ENCODE measurements around the gene IBA57. TPM values are rescaled to one million over a fixed set of nuclear protein-coding genes. Genes with fewer than 3 reads are reported as not detected.

Gene IBA57
- total RNA-seq = 3.3 TPM in 2 replicates

DNA sequence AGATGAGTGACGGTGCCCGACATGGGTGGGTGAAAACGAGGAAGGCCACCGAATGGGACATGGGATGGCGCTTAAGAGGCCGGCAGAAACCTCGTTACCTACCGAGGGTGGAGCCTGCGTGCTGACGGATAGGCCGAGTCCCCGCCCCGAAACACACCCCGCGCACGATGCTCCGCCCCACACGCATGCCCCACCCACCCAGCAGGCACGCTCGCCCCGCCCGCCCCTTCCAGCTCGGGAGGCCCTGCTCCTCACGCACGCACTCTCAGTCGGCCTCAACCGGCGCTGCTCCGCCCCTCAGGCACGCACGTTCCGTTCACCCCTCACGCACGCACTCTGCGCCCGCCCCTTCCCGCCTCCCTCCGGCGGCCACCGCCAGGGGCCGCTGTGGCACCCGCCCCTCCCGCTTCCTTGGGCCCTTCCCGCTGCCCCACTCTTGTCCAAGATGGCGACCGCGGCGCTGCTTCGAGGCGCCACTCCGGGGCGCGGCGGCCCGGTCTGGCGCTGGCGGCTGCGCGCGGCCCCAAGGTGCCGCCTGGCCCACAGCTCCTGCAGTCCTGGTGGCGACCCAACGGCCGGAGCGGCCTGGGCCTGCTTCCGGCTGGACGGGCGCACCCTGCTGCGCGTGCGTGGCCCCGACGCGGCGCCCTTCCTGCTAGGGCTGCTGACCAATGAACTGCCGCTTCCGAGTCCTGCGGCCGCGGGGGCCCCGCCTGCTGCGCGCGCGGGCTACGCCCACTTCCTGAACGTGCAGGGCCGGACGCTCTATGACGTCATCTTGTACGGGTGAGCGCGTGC lies at the start of gene IBA57:
IBA57 (plus strand) TSS at position 433 of the 798 bp plus-strand sequence; CDS start at position 446, 13 bp downstream.

DNA sequence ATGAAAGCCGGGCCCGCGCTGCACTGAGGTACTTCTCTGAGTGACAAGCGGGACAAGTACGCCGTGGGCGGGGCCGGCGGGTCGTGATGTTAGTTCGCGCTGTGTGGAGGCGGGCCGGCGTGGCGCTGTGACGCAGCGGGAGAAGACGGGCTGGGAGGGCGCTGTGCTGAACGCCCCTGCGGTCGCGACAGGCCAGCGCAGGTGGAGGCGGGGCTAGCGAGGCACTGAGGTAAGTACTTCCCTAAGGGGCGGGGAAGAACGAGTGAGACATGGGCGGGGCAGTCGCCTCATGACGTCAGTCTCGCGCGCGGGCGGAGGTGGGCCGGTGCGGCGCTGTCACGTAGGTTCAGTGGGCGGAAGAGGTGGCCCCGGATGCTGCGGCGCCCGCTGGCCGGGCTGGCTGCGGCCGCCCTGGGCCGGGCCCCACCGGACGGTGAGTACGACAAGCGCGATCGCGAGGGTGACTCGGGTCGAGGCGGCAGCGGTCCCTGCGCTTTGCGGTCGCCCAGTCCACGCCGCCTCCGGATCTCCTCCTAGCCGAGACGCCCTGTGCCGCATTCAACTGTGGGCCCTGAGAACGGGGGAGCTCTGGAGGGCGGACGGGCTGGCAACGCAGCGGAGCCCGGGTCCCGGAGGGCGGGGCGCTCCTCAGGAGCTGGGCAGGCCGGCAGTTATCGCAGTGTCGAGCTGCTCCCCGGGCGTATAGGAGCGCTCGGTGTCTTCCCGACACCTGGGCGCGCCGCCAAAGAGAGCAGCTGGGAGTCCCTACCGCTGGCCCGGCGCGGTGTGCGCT lies 25.5 kb upstream of the IBA57 start, which contains the start of gene GUK1:
GUK1 (plus strand) TSS at position 349 of the 793 bp plus-strand sequence; CDS start at position 373, 24 bp downstream.

DNA sequence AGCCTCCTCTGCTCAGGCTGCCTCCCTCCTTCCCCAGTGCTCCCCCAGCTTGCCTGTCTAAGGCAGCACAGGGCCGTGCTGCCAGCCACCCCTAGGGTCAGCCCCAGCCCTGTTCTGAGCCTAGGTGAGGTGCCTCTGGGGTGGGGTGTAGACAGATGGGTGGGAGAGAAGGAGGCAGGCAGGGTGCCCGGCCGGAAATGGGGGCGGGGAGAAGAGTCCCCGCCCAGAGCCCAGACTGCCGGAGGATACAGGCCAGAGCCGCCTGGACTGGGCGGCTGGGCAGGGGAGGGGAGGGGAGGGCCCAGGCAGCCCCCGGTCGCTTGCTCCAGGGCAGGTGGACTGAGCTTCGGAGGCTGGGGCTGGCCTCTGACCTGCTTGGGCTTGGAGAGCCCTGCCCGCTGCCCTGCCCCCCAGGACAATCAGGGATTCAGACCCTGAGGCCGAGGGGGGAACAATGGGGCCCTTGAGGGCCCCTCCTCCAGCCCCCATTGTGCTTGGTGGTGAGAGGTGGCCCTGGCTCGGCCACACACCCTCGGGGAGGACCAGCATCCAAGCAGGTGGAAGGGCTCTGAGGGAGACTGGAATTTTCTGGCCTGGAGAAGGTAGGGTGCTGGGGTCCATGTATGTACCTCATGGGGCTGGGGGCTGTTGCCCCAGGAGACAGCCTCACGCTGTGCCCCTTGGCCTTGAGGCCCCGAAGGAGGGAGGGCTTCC lies 16.0 kb upstream of the IBA57 start, which contains the start of gene GJC2:
GJC2 (plus strand) TSS at position 525 of the 714 bp plus-strand sequence. CDS start 7,829 bp downstream, outside the sequence.

DNA sequence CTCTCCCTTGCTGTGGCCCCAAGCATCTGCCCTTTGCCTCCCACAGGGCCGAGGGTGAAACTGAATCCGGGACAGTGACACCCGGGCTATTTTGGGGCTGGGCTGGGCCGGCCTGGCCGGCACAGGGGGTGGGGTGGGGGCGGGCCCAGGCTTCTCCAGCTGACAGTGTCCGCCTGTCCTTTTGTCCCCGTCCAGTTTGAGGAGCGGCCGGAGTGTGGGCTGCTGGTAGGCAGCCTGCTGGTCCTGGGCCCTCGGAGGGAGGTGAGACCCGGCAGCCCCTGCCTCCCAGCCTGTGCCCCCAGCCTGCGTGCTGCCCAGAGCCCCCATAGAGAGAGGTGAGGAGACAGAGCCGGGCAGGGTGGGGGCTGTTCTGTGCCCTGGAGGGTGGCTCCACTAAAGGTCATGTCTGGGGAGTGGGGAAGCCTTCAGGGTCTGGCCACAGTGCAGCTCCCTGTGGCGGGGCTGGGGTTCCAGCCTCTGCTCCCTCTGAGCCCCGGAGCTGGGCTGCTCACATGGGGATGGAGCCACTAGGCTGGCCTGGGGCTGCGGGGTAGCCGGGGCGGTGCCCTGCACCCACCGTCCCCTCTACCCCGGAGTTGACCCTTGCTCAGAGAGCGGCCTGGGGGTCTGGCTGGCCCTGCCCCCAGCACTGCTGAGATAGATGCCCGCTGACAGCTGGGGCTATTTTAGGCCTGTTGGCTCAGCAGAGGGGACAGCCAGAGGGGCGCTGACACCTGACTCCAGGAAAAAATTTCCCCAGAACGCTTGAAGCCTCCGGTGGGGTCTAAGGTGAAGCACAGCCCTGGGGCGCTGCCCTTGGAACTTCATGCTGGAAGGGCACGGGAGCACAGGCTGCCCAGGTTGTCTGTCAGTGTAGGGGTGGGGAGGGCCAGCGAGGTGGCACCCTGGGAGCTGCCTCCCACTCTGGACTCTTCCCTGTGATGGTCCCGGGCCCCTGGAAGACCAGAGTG lies 42.5 kb downstream of the IBA57 start, which contains the start of gene OBSCN:
OBSCN (plus strand) TSS at position 194 of the 971 bp plus-strand sequence. CDS start 3,740 bp downstream, outside the sequence.

Other genes starting within 250 kb of the IBA57 start
- 1.6 and 2.8 TPM in 2 replicates for gene WNT9A, start 217.9 kb upstream of the IBA57 start, total RNA-seq
- not detected in 2 replicates for gene WNT3A, start 158.8 kb upstream of the IBA57 start, total RNA-seq
- gene ARF1, start 83.1 kb upstream of the IBA57 start, total RNA-seq = 170 and 203 TPM in 2 replicates
- gene C1orf35, start 62.5 kb upstream of the IBA57 start, total RNA-seq = 8.2 and 9.3 TPM in 2 replicates
- gene MRPL55, start 56.5 kb upstream of the IBA57 start, total RNA-seq = 59.7 and 75.2 TPM in 2 replicates
- 499 and 617 TPM in 2 replicates for gene GUK1, start 25.5 kb upstream of the IBA57 start, total RNA-seq
- gene GJC2, start 15.9 kb upstream of the IBA57 start, total RNA-seq = 4.7 and 10.1 TPM in 2 replicates
- 3.8 and 18.5 TPM in 2 replicates for gene OBSCN, start 42.2 kb downstream of the IBA57 start, total RNA-seq
- 11.3 and 11.7 TPM in 2 replicates for gene TRIM11, start 241.0 kb downstream of the IBA57 start, total RNA-seq